GM18951 (cell line): ENCODE measurements around the gene PDYN.

ENCODE experiments used
- POLR2A ChIP-seq: IDR thresholded peaks from 4 replicates; pipeline ENCODE4 v1.6.1; 2011; ENCODE audit warnings: mild to moderate bottlenecking; ENCODE audit not compliant: insufficient read length, insufficient read depth; ENCODE audit errors: extremely low read depth
- in situ Hi-C: fragments of 300-500 bp; cut with MboI; formaldehyde crosslinking; loops from one replicate; pipeline ENCODE4 v1.12.0; 2022; ENCODE audit warnings: low sequenced_read_pairs, mixed read lengths, inconsistent platforms; ENCODE audit not compliant: unreplicated experiment

PDYN gene

DNA sequence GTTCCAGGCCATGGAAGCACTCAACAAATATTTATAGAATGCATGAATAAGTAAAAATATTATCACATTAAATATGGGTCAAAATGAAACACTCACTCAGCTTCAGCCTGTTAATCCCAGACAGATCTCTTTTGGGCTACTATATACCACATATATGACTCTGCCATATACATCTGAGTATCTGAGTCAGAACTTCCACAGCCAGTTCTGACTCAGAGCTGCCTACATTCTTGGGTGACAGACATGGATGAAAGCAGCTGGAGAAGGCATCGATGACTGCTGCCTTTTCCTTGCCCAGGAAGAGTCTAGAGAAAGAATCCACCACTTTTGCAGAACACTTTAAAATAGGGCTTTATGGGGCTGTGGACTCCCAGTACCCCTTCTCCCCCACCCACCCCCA lies 11.5 kb upstream of the PDYN start:
- TF ChIP-seq POLR2A = no peak
- in situ Hi-C loops = loop anchor here (25.0 kb wide), 1 partner anchor 157 kb away; no protein-coding TSS in a partner anchor

DNA sequence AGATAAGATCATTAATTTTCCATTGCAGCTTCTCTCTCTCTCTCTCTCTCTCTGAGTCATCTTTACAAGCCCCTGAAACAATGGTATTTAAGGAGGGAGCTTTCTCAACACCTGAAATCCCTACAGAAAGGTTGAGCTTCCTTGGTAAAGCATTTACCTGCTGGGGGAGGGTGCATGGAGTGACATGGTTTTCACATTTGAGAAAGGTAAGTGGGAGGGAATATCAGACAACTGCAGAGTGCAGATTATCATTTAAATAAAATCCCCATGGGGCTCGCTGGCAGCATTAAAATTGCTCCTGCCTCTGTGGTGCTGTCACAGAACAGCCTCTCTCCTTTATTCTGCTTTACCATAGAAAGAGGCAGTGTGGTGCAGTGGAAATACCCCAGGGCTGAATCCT lies 10.3 kb upstream of the PDYN start:
- TF ChIP-seq POLR2A = no peak
- in situ Hi-C loops = loop anchor here (25.0 kb wide), 1 partner anchor 158 kb away; no protein-coding TSS in a partner anchor

DNA sequence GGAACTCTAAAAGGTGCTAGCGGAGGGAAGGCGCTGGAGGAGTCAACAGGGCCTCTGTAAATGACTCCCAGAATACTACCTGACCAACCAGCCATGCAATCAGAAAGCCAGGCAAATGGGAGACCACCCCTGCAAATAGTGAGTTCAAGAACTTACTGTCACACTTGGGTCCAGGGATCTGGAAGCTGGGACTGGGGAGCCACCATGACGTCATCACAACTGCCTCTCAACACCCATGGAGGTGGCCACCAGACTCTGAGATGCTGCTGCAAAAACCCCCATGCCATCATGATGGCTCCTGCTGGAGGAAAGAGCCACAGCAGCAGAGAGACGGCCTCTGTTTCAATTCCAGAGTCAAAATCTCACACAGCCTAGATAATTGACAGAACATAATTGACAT lies 8.5 kb upstream of the PDYN start:
- no peak for TF ChIP-seq POLR2A

DNA sequence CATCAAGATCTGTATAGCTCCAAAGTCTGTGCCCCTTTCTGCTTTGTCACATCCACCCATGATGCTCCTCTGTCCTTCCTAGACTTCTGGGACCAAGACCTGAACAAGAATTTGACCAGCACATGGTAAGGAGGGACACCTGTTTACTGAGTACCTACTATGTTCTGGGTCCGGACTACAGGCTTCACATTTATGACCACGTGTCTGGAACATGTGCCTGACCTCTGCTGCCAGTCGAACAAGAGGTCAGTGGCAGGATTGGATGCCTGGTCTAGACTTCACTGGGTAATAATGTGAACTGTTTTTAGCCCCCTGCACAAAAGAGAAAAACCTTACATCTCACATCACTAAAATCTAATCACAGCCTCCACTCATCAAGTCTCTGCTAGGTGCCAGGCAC lies 7.3 kb upstream of the PDYN start:
- no peak for TF ChIP-seq POLR2A
- in situ Hi-C loops = loop anchor here (25.0 kb wide), 1 partner anchor 161 kb away; no protein-coding TSS in a partner anchor

More for the DNA sequence above, 8.5 kb upstream of the PDYN start:
- in situ Hi-C loops = loop anchor here (25.0 kb wide), 1 partner anchor 160 kb away; no protein-coding TSS in a partner anchor

DNA sequence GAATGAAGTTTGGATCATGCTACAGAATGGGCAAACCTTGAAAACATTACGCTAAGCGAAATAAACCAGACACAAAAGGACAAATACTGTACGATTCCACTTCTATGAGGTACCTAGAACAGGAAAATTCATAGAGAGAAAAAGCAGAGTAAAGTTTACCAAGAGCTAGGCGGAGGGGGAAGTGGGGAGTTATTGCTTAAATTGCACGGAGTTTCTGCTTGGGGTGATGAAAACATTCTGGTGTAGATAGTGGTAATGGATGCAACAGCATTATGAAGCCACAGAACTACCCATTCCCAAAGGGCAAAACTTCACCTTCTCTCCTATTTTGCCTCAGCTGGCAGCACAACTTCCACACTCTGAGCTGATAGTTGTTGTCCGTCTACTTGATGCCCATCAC lies 6.4 kb upstream of the PDYN start:
- in situ Hi-C loops = loop anchor here (25.0 kb wide), 1 partner anchor 162 kb away; no protein-coding TSS in a partner anchor
- TF ChIP-seq POLR2A = no peak

DNA sequence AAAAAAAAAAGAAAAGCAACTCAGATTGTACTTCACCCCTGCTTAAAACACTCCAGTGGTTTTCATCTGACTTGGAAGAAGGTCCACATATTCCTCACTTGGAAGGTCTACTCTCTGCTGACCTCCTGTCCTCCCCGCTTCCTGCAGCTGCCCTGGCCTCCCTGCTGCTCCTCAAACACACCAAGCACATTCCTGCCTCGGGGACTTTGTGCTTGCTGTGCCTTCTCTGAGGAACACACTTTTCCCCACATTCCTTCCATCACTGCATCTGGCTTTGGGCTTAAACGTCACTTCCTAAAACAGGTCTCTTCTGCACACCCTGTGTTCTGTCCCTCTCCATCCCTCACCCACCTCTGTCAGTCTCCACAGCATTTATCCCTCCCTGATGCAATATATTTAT lies 4.9 kb upstream of the PDYN start:
- in situ Hi-C loops = no loop called here
- no peak for TF ChIP-seq POLR2A

DNA sequence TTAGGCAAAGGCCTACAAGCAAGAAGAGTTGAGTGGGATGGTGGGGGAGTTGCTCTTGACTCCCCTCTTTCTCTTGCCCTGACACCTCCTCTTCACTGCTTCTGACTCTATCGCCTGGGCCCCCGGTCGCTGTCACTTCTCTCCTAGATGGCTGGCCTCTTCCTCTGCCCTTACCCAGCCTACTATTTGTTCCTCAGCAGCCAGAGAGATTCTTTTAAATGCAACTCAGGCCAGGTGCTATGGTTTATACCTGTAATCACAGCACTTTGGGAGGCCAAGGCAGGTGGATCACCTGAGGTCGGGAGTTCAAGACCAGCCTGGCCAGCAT lies 4.3 kb upstream of the PDYN start:
- no peak for TF ChIP-seq POLR2A
- in situ Hi-C loops = no loop called here

DNA sequence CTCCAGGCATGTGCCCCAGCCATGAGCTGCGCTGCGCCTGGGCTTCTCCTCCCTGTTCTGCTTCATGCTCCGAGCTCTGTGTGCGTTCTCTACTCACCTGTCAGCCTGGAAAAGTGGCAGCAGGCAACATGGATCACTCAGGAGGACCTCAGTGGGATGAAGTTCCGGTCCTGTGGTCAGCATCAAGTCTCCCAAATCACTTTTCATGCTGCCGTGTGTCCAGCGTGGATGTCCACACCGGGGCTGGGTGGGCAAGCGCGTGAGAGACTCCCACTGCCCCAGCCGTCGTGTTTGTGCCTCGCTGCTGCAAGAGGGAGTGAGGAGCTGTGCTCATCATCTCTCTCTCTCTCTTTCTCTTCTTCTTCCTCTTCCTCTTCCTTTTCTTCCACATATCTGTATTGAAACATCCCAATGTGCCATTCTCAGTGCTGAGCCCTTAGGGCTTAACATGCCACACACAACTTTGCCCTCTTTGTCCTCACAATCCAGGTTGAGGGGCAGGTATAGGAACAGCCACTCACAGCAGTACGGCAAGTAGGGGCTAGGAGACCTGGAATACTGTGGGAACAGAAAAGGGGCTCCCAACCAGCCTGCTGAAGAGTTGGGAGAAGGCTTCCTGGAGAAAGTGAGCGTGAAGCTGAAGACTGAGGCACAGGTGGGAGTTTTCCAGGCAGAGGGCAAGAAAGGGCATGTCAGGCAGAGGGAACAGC lies 3.8 kb upstream of the PDYN start:
- in situ Hi-C loops = no loop called here
- TF ChIP-seq POLR2A = no peak

DNA sequence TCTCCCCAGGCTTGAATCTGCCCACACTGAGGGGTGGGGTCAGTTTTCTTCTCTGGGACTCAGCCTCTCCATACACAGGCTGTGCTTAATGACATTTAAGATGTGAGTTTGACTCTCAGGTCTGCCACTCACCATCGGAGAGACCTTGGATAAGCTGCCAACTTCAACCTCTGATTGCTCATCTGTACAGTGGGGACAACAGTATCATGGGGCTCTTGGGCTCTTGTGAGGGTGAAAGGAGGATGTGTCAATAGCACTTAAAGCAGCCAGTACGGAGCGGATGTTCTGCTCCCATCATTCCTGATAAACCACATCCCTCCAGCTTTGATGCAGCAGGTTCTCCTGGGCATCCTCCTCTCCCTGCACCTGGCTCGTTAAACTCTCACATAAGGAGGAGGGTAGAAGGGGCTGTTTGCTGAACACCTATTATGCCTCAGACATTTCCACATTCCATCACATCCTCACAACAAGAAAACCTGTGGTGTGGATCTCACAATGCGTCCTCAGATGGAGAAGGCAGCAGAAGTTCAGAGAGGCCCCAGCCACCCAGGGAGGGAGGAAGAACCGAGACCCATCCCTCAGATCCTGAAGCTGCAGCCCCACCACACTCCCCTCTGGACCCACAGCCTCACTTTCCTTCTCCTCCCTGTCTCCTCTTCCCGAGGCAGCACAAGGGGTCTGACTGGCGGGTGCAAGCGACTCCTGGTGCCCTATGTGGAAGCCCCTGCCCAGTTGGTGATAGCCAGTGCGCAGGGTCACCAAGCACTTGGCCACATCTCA lies 1.9 kb upstream of the PDYN start:
- in situ Hi-C loops = no loop called here
- TF ChIP-seq POLR2A = no peak

DNA sequence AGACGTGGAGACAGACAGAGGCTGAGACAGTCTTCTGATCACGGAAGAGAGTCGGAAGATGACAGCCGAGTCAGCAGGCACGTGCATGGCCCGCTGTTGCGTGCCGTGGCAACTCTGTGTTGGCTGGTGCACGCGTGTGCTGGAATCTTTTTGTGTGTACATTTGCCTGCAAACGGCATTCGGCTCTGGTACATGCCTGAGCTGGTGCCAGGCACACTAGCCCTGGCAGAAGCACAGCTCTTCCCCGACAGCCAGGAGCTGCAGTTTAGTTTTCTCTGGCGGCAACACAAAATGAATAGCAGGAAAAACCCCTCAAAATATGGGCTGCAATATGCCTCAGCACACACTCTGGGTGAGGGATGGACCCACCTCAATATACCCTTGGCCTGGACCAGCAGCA lies 769 bp upstream of the PDYN start:
- TF ChIP-seq POLR2A = no peak
- in situ Hi-C loops = no loop called here

DNA sequence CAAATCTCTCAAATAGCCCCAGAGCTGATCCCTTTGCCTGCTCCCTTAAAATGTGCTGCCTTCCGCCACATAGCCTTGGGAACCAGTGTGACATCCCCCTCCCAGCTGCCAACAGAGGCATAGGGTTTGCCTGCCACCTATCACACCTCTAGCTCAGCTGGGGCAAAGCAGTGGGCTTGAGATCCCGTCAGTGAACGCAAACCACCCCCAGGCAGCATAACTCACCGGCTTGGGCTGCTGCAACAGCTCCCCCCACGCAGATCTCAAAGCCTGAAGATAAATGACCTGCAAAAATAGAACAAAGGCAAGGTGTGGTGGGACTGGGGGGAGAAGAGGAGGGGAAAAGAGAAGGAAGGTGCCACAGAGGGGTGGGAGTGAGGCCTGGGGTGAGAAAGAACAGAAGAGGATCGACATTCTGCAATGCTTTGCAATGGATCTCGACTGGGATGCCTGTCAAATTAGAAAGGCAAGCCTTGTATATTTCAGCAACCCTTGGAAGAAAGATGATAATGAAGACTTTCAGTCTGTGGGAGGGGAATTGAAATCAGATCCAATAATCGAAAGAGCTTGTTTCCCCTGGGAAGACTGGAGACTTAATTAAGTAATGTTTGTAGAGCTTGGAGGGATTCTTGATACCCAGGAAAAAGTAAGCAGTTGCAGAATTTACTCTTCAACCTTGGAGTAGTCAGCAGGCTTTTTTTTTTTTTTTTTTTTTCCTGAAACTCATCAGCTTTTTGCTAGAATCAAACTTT lies 1.3 kb downstream of the PDYN start:
- no peak for TF ChIP-seq POLR2A
- in situ Hi-C loops = no loop called here

DNA sequence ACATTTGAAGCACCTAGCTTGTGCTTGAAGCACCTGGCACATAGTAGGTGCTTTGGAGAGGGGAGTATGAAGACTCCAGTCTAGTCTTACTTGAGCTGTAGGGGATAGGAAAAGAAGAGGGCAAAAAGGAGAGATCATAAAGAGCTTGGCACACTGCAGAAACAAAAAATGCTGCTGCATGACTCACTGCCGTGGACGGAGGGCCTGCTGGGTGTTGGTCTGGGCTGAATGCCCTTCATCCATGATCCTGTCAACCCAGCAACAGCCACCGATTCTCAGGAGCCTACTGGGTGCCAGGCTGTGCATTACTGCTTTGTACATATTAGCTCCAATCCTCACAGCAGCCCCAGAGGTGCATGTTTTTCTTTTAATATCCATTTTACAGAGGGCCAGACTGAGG lies 6.0 kb downstream of the PDYN start:
- no peak for TF ChIP-seq POLR2A
- in situ Hi-C loops = no loop called here

DNA sequence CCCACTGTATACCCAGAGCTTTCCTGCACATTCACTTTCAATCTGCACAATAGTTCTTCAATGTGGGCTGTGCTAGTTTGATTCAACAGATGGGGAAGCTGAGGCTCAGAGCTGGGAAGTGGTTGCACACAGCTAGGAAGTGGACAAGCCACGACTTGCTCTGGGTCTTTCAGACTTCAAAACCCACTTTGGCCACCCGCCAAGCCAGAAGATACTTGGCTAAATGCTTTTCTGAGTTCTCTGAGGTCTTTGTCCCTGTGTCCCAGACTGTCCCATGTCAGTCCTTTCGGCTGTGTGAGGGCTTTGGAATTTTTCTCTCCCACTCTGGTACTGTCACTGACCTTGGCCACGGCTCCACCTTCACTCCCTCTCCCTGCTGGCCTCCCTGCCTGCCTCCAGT lies 10.6 kb downstream of the PDYN start:
- in situ Hi-C loops = no loop called here
- no peak for TF ChIP-seq POLR2A
